HEK293 (cell line): ENCODE data around the gene ZNF451.

Experiments
- GLI2 ChIP-seq: fragments of 450-650 bp; formaldehyde crosslinking; IDR thresholded peaks from 2 replicates; pipeline ENCODE4; 2017; ENCODE audit warnings: missing biosample characterization, missing genetic modification characterization, low read depth, borderline replicate concordance
- GLIS2 ChIP-seq: fragments of 450-650 bp; formaldehyde crosslinking; IDR thresholded peaks from 2 replicates; pipeline ENCODE4 v1.5.1; 2016; ENCODE audit warnings: missing biosample characterization, missing genetic modification characterization
- HOXD13 ChIP-seq: sonication (generic); formaldehyde crosslinking; IDR thresholded peaks from 2 replicates; pipeline ENCODE4 v1.8.0; 2022; ENCODE audit warnings: missing genetic modification reagents, borderline replicate concordance
- IKZF3 ChIP-seq: fragments of 450-650 bp; IDR thresholded peaks from 2 replicates; pipeline ENCODE4 v1.5.0; 2018; ENCODE audit warnings: missing biosample characterization, mild to moderate bottlenecking, missing genetic modification characterization, moderate library complexity
- KLF10 ChIP-seq: fragments of 450-650 bp; IDR thresholded peaks from 2 replicates; pipeline ENCODE4 v1.5.1; 2018; ENCODE audit warnings: missing biosample characterization, mild to moderate bottlenecking, missing genetic modification characterization
- KLF16 ChIP-seq: fragments of 450-650 bp; formaldehyde crosslinking; IDR thresholded peaks from 2 replicates; pipeline ENCODE4 v1.5.1; 2017; ENCODE audit warnings: missing biosample characterization, missing genetic modification characterization
- KLF17 ChIP-seq: fragments of 450-650 bp; formaldehyde crosslinking; IDR thresholded peaks from 2 replicates; pipeline ENCODE4 v1.5.1; 2016; ENCODE audit warnings: missing biosample characterization, missing genetic modification characterization
- MZF1 ChIP-seq: fragments of 450-650 bp; formaldehyde crosslinking; IDR thresholded peaks from 2 replicates; pipeline ENCODE4 v1.5.1; 2017; ENCODE audit warnings: missing biosample characterization, missing genetic modification characterization, borderline replicate concordance
- SP3 ChIP-seq: fragments of 450-650 bp; formaldehyde crosslinking; IDR thresholded peaks from 2 replicates; pipeline ENCODE4 v1.5.1; 2016; ENCODE audit warnings: missing biosample characterization, missing genetic modification characterization
- ZBTB48 ChIP-seq: fragments of 450-650 bp; formaldehyde crosslinking; IDR thresholded peaks from 2 replicates; pipeline ENCODE4 v1.5.1; 2016; ENCODE audit warnings: missing biosample characterization, missing genetic modification characterization
- ZFHX2 ChIP-seq: fragments of 450-650 bp; formaldehyde crosslinking; conservative IDR thresholded peaks from 2 replicates; pipeline ENCODE4 v1.5.1; 2016; ENCODE audit warnings: missing biosample characterization, missing genetic modification characterization
- ZNF112 ChIP-seq: fragments of 450-650 bp; formaldehyde crosslinking; IDR thresholded peaks from 2 replicates; pipeline ENCODE4 v1.5.0; 2017; ENCODE audit warnings: missing biosample characterization, missing genetic modification characterization
- ZNF148 ChIP-seq: fragments of 450-650 bp; formaldehyde crosslinking; IDR thresholded peaks from 2 replicates; pipeline ENCODE4 v1.5.0; 2017; ENCODE audit warnings: missing biosample characterization, missing genetic modification characterization, borderline replicate concordance
- ZNF202 ChIP-seq: fragments of 450-650 bp; formaldehyde crosslinking; IDR thresholded peaks from 2 replicates; pipeline ENCODE4 v1.5.1; 2016; ENCODE audit warnings: missing biosample characterization, missing genetic modification characterization, borderline replicate concordance
- ZNF239 ChIP-seq: fragments of 450-650 bp; formaldehyde crosslinking; IDR thresholded peaks from 2 replicates; pipeline ENCODE4 v1.5.1; 2016; ENCODE audit warnings: missing biosample characterization, missing genetic modification characterization
- ZNF280C ChIP-seq: fragments of 450-650 bp; formaldehyde crosslinking; IDR thresholded peaks from 2 replicates; pipeline ENCODE4 v1.5.1; 2016; ENCODE audit warnings: missing biosample characterization, missing genetic modification characterization
- ZNF311 ChIP-seq: fragments of 450-650 bp; formaldehyde crosslinking; IDR thresholded peaks from 2 replicates; pipeline ENCODE4 v1.5.1; 2017; ENCODE audit warnings: missing biosample characterization, missing genetic modification characterization, borderline replicate concordance
- ZNF426 ChIP-seq: fragments of 450-650 bp; formaldehyde crosslinking; IDR thresholded peaks from 2 replicates; pipeline ENCODE4 v1.5.1; 2017; ENCODE audit warnings: missing biosample characterization, missing genetic modification characterization, mild to moderate bottlenecking, inconsistent platforms, moderate library complexity
- ZNF48 ChIP-seq: fragments of 450-650 bp; formaldehyde crosslinking; IDR thresholded peaks from 2 replicates; pipeline ENCODE4 v1.5.1; 2016; ENCODE audit warnings: missing biosample characterization, missing genetic modification characterization
- ZNF521 ChIP-seq: fragments of 450-650 bp; formaldehyde crosslinking; IDR thresholded peaks from 2 replicates; pipeline ENCODE4 v1.5.1; 2017; ENCODE audit warnings: missing biosample characterization, mild to moderate bottlenecking, missing genetic modification characterization
- ZNF549 ChIP-seq: fragments of 450-650 bp; IDR thresholded peaks from 2 replicates; pipeline ENCODE4 v1.5.1; 2018; ENCODE audit warnings: missing biosample characterization, missing genetic modification characterization, mild to moderate bottlenecking, inconsistent platforms, moderate library complexity
- ZNF785 ChIP-seq: fragments of 450-650 bp; formaldehyde crosslinking; IDR thresholded peaks from 2 replicates; pipeline ENCODE4 v1.5.1; 2016; ENCODE audit warnings: missing biosample characterization, missing genetic modification characterization
- ZNF837 ChIP-seq: fragments of 450-650 bp; formaldehyde crosslinking; IDR thresholded peaks from 2 replicates; pipeline ENCODE4 v1.5.1; 2016; ENCODE audit warnings: missing biosample characterization, missing genetic modification characterization
- TF ChIP-seq, protein P1 (sequence below): fragments of 450-650 bp; formaldehyde crosslinking; IDR thresholded peaks from 2 replicates; pipeline ENCODE4 v1.5.1; 2017; ENCODE audit warnings: missing biosample characterization, mild to moderate bottlenecking, missing genetic modification characterization, moderate library complexity
- TF ChIP-seq, protein P2 (sequence below): fragments of 450-650 bp; formaldehyde crosslinking; IDR thresholded peaks from 2 replicates; pipeline ENCODE4 v1.5.1; 2016; ENCODE audit warnings: missing biosample characterization, missing genetic modification characterization
- TF ChIP-seq, protein P3 (sequence below): fragments of 450-650 bp; formaldehyde crosslinking; IDR thresholded peaks from 2 replicates; pipeline ENCODE4 v1.5.1; 2016; ENCODE audit warnings: missing biosample characterization, missing genetic modification characterization
- TF ChIP-seq, protein P4 (sequence below): fragments of 450-650 bp; formaldehyde crosslinking; IDR thresholded peaks from 2 replicates; pipeline ENCODE4 v1.5.1; 2016; ENCODE audit warnings: missing biosample characterization, missing genetic modification characterization

ZNF451 gene

GRCh38 chr6:57089687-57090457, at the start of gene ZNF451 (continued):
- TF ChIP-seq, protein P1, sequence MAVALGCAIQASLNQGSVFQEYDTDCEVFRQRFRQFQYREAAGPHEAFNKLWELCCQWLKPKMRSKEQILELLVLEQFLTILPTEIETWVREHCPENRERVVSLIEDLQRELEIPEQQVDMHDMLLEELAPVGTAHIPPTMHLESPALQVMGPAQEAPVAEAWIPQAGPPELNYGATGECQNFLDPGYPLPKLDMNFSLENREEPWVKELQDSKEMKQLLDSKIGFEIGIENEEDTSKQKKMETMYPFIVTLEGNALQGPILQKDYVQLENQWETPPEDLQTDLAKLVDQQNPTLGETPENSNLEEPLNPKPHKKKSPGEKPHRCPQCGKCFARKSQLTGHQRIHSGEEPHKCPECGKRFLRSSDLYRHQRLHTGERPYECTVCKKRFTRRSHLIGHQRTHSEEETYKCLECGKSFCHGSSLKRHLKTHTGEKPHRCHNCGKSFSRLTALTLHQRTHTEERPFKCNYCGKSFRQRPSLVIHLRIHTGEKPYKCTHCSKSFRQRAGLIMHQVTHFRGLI (tag by site-specific recombination), result no peak; the same call in 1 of the 2 replicates
- TF ChIP-seq ZNF311 (tag by site-specific recombination) (no peak), ZBTB48 (peak; percentile 50; the same call in 1 of the 2 replicates), KLF10 (peak; percentile 83; the same call in 1 of the 2 replicates), KLF17 (tag by site-specific recombination) (peak; percentile 28; the same call in 1 of the 2 replicates), ZNF426 (tag by site-specific recombination) (no peak), ZNF837 (tag by site-specific recombination) (no peak), KLF16 (tag by site-specific recombination) (peak; percentile 68; the same call in 1 of the 2 replicates), ZNF521 (no peak), MZF1 (peak; percentile 89), HOXD13 (CRISPR knock-in tag) (no peak), ZNF280C (no peak), GLIS2 (peak; percentile 78), ZNF48 (tag by site-specific recombination) (no peak), ZNF785 (tag by site-specific recombination) (no peak), IKZF3 (tag by site-specific recombination) (no peak), ZNF549 (tag by site-specific recombination) (no peak), ZFHX2 (tag by site-specific recombination) (peak; percentile 99), ZNF148 (tag by site-specific recombination) (no peak), ZNF202 (no peak), SP3 (tag by site-specific recombination) (peak; percentile 98), ZNF239 (tag by site-specific recombination) (no peak), ZNF112 (tag by site-specific recombination) (no peak), GLI2 (no peak)
- TF ChIP-seq, protein P2, sequence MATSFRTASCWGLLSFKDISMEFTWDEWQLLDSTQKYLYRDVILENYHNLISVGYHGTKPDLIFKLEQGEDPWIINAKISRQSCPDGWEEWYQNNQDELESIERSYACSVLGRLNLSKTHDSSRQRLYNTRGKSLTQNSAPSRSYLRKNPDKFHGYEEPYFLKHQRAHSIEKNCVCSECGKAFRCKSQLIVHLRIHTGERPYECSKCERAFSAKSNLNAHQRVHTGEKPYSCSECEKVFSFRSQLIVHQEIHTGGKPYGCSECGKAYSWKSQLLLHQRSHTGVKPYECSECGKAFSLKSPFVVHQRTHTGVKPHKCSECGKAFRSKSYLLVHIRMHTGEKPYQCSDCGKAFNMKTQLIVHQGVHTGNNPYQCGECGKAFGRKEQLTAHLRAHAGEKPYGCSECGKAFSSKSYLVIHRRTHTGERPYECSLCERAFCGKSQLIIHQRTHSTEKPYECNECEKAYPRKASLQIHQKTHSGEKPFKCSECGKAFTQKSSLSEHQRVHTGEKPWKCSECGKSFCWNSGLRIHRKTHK (tag by site-specific recombination), result no peak
- TF ChIP-seq, protein P3, sequence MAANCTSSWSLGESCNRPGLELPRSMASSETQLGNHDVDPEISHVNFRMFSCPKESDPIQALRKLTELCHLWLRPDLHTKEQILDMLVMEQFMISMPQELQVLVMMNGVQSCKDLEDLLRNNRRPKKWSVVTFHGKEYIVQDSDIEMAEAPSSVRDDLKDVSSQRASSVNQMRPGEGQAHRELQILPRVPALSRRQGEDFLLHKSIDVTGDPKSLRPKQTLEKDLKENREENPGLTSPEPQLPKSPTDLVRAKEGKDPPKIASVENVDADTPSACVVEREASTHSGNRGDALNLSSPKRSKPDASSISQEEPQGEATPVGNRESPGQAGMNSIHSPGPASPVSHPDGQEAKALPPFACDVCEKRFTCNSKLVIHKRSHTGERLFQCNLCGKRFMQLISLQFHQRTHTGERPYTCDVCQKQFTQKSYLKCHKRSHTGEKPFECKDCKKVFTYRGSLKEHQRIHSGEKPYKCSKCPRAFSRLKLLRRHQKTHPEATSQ (tag by site-specific recombination), result no peak
- TF ChIP-seq, protein P4, sequence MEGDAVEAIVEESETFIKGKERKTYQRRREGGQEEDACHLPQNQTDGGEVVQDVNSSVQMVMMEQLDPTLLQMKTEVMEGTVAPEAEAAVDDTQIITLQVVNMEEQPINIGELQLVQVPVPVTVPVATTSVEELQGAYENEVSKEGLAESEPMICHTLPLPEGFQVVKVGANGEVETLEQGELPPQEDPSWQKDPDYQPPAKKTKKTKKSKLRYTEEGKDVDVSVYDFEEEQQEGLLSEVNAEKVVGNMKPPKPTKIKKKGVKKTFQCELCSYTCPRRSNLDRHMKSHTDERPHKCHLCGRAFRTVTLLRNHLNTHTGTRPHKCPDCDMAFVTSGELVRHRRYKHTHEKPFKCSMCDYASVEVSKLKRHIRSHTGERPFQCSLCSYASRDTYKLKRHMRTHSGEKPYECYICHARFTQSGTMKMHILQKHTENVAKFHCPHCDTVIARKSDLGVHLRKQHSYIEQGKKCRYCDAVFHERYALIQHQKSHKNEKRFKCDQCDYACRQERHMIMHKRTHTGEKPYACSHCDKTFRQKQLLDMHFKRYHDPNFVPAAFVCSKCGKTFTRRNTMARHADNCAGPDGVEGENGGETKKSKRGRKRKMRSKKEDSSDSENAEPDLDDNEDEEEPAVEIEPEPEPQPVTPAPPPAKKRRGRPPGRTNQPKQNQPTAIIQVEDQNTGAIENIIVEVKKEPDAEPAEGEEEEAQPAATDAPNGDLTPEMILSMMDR (tag by site-specific recombination), result no peak; the same call in 1 of the 2 replicates
